ENCODE data around the gene GABRD.

Gene GABRD

DNA sequence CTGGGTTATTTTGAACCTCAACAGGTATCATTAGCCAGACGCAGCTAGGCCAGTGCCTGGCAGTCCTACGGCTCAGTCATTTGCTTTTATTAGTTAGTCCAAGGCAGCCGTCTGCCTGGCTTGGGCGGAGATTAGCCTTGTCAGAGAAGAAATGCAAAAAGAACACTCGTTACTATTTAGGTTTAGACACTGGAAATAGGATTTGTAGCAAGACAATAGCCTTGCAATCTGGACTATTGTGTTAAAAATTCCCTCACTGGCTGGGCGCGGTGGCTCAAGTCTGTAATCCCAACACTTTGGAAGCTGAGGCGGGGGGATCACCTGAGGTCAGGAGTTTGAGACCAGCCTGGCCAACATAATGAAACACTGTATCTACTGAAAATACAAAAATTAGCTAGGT lies 20.1 kb downstream of the GABRD start:
- DNase-seq, result no peak

DNA sequence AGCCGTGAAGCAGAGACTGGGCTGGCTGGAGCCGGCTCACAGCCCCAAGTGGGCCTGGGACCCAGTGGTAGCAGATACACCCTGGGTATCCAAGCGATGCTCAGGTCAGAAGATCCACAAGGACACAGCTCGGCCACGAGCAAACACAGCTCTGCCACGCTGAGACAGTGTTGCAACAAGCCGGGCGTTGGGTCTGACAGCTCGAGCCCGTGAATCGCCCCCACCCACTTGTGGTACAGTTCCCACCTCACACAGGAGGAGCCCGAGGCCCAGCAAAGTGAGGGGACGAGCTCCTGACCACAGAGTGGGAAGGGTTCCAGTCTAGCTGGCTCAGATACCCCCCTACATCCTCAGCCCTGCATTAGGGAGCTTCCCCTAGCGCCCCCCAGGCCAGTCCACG lies 22.2 kb downstream of the GABRD start:
- no peak for DNase-seq

DNA sequence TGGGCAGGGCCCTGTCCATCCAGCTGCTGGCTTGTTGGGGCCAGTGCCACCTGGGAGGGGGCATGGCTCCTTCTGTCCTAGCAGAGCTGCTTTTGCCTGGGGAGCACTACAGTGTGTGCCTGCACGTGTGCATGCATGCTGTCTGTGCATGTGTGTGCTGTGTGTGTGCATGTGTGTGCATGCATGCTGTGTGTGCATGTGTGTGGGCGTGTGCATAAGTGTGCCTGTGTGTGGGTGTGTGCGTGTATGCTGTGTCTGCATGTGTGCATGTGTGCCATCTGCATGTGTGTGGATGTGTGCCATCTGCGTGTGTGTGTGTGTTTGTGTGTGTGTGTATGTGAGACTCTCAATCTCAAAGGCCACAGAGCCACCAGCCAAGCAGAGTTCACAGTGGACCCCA lies 22.7 kb downstream of the GABRD start:
- DNase-seq, result no peak

DNA sequence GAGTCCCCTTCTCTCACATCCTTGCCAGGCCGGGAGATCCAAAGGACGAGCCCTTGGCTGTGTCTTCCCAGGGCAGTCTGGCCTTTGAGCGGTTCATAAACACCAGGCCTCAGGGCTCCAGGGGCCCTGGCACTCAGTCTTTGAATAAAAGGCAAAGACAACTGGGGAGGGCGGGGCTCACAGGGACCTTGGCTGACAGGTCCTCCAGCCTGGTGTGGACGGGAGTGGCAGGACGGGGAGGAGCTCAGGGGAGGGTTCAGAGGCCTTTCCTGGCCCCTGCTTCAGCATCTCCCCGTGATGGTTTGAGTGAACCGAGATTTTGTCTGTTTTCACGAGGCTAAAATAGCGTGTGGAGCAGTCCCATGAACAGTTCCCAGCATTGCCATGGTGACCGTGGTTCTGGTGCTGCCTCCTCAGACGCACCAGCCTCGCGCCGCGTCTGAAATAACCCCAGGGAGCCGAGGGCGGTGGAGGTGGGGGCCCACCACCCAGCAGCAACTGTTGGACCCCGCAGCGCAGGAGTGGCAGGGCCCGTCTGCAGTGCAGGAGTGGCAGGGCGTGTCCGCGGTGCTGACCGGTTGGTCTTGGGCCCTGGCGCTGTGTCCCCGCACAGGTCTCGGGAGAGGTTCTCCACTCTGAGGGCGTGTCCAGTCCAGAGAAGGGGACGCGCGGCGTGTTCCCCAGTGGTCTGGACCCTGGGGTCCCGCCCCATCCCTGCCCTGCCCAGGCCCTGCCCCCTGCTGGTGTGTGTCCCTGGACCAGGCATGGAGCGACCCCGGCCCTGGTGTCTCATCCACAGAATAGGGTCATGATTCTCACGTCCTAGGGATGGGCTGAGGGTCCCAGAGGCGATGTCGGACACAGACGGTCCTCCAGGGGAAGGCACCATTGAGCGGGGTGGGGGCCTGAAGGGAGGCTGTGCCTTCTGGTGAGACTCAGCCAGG lies 24.0 kb downstream of the GABRD start:
- DNase-seq, result no peak

DNA sequence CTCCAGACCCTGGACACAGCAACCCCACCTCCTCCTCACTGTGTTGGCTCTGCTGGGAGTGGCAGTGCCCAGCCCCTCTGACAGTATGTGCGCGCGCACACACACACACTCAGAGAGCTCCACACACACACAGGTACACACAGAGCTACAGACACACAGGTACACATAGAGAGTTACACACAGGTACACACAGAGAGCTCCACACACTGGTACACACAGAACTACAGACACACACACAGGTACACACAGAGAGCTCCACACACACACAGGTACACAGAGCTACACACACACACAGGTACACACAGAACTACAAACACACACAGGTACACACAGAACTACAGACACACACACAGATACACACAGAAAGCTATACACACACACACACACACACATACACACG lies 24.7 kb downstream of the GABRD start:
- DNase-seq, result no peak

DNA sequence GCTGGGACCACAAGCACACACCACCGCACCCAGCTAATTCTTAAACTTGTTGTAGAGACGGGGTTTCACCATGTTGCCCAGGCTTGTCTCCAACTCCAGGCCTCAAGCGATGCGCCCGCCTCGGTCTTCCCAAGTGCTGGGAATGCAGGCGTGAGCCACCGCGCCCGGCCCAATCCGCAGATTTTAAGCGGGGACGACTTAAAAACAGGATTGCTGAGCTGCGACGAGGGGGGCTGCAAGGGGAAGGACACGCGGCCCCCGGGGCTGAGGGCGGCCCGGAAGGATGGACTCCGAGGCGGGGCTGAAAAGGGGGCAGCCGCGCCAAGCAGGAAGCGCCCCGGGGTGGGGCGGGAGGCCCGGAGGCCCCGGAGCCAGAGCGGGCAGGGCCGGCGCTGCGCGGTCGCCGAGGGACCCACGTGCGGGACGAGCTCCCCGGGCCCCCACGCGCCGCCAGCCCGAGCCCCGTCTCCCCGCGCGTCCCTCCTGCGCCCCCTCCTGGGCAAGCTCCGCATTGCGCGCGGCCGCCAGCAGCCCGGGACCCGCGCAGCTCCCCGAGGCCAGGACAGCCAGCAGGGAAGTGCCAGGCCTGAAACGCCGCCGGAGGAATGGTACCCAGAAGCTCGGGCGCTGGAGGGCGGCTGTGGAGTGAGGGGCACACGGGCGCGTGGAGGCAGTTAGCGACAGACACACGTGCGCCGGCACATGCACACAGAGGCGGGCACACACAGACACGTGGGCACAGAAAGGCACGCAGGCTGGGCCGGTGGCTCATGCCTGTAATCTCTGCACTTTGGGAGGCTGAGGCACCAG lies 25.6 kb downstream of the GABRD start:
- peak; percentile 85 for DNase-seq

DNA sequence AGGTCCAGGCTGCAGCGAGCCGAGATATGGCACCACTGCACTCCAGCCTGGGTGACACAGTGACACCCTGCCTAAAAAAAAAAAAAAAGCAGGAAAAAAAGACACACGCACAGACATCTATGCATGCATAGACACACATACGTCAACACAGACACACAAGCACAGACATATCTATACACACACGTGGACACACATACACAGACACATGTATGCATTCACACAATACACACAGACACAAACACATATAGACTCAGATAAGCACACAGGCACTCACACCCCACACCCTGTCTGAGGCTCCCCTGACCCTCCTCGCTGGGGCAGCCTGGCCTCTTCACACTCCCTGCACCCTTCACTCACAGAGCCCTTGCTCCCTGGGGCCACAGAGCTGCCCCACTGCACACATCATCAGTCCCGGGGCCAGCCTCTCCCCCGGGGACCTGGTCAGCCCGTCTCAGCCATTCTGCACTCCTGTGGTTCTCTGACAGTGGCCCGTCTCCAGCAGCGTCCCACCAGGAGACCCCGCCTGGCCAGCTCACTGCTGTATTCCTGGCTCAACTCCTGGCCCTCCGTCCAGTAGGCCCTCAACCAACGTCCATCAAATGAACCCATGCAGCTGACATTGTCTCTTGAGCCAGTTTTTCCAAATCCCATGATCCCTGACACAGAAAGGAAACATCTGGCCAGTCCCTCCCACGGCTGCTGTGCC lies 26.5 kb downstream of the GABRD start:
- DNase-seq, result no peak

DNA sequence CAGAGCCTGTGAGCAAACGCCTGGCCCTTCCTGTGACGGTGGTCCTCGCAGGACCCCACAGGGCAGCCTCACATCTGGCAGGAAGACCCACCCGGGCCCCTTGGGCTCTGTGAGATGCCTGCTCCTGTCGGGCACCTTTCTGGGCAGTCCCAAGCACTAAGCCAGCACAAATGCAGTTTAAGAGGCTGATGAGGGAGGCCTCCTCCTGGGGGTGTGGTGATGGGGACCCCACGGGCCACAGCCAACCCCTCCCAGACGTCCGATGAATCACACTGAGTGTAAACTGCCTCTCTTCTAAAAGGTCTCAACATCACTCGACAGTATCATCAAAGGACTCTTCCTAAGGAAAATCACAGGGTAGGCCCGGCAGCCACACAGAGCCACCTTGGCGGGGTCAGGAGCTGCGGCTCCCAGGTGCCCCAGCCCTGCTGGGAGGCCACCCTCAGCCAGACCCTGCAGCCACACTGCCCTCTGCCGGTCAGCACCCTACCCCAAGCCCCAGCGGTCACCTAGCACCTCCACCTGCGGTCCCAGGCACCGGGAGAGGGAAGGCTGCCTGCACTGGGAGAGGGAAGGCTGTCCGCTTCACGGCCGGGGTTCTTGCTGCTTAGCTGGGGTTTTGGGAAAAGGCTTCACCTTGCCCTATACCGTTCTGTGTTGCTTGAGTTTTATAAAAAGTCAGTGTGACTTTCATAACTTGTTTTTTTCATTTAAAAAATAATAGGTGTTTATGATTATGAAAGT lies 27.2 kb downstream of the GABRD start:
- no peak for DNase-seq

DNA sequence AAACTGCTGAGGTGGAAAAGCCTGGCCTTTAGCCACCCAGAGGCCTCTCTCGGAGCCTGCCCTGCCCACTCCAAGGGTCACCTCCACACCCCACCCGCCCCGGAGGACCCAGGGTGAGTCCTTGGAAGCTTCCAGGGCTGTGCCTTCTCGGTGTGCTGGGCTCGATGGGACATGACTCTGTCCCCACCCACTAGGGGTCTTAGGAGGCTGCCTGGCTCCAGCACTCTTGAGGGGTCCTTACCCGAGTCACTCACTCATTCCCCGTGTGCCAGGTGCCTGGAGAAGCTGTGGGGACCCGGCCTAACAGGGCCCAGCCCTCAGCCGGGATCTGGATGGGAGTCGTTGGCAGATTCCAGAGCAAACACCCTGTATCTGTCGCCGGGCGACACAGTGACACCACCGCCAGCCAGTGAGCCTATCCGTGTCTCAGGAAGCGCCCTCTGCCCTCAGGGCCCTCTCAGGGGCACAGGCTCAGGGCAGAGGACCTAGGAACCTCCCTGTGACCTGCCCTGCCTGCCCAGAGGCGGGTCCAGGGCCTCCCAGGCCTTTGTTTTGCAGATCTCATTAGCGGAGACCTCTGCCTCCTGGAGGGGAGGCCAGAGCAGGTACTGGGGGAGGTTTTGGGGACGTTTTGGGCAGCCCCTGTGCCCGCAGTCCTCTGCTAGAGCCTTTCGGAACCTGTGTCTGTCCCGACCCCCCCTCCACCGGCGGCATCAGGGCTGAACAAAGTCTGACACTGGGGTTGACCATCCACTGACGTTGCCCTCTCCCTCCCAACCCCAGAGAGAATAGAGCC lies 28.0 kb downstream of the GABRD start:
- DNase-seq, result no peak

DNA sequence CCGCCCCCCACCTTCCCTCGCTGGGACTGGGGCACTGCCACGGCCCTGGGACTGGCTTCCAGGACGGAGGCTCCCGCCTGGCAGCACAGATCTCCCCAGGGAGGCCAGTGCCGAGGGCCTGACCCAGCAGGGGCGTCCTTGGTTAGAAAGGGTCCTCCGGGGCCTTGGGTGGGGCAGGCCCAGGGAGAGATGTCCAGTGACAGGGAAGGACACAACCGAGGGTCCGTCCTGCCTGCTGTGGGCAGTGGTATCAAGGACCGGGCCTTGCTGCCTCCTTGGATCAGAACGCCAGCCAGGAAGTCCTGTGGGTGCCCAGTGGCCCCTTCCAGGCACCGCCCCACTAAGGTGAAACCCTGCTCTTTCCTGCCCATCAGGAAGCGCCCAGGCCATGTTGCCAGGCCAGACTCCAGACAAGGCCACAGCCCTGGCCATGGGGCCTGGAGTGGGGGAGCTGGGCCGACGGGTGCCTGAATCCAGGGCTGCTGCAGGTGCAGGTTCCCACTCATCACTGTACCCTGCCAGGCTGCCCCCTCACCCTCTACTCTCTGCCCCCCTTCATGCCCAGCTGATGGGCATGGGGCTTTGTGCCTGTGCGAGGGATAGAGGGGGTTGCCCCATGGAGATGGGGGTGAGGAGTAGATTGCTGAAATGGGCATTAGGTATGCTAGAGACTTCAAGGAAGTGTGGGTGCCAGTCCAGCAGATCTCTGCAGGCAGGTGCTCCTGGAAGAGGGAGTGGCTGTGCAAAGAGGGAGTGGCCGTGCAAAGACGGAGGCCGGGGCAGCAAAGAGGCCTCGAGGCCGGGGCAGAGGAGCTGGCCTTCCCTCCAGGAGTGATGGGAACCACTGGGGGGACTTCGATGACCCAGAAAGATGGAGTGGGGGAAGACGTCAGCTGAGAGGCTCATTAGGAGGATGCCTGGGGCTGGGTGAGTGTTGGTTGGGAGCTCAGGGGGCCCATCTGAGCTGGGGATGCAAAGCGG lies 28.9 kb downstream of the GABRD start:
- no peak for DNase-seq

DNA sequence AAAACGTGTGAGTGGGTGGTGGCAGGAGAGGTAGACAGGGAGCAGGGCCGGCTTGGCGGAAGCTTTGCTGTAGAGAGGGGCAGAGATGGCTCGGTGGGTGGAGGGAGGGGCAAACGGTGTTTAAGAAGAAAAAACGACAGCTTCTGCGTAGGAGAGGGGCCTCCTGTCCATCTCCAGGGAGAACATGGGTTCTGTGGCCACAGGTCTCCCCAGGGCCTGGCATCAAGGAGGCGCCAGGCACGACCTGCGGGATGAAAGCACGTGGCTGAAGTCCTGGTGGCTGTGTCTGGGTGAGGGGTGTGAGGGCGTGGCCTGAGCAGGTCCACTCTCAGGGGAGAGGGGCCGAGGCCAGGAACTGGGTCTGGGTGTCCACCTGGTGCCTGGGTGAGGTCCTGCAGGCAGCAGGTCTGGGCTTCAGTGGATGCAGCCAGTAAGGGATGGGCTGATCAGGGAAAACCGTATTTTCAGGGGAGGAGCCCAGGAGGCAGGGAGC lies 30.1 kb downstream of the GABRD start:
- DNase-seq, result no peak

DNA sequence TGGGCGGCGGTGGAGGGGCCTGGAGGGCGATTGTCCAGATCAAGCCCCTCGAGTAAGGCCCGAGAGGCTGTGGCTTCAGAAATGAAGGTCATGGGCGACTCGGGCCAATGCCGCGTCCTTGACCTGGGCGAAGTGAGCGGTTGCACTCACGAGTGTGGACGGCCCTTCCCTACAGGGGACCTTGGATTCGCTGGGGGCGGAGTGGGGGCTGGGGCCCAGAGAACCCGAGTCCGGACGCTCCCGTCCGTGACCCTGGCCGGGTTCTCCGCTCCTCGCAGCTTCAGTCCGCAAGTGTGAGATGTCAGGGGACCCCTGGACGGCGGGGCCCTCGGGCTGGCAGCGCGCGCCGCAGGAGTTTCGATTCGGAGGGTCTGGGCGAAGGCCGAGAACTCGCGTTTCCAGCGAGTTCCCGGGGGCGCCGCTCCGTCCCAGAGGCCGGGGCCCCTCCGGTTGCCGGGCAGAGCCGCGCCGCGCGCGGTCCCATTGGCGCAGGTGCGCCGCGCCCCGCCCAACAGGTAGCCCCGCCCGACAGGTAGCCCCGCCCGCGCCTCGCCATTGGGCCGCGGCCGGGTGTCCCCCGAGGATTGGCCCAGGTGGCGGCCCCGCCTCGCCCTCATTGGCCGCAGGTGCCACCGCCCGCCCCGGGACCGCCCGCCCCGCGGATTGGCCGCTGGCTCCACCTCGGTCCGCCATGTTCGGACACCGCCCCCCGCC lies 30.7 kb downstream of the GABRD start, which contains the start of gene PRKCZ:
Gene PRKCZ, plus strand, starts transcription at position 694 of the 714 bp plus-strand sequence. CDS start 220 bp downstream, outside the sequence.
- peak; percentile 97 for DNase-seq

DNA sequence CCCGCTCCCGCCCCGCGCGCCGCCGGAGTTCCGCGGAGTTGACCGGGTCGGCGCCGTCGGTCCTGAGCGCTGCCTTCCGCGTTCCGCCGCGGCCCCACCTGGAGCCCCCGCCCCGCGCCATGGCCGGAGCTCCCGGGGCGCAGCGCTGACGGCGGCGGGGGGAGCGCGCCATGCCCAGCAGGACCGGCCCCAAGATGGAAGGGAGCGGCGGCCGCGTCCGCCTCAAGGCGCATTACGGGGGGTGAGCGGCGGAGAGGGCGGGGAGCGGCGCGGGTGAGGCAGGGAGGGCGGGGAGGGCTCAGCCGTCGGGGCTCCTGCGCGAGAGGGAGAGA lies 31.3 kb downstream of the GABRD start:
- peak; percentile 52 for DNase-seq

DNA sequence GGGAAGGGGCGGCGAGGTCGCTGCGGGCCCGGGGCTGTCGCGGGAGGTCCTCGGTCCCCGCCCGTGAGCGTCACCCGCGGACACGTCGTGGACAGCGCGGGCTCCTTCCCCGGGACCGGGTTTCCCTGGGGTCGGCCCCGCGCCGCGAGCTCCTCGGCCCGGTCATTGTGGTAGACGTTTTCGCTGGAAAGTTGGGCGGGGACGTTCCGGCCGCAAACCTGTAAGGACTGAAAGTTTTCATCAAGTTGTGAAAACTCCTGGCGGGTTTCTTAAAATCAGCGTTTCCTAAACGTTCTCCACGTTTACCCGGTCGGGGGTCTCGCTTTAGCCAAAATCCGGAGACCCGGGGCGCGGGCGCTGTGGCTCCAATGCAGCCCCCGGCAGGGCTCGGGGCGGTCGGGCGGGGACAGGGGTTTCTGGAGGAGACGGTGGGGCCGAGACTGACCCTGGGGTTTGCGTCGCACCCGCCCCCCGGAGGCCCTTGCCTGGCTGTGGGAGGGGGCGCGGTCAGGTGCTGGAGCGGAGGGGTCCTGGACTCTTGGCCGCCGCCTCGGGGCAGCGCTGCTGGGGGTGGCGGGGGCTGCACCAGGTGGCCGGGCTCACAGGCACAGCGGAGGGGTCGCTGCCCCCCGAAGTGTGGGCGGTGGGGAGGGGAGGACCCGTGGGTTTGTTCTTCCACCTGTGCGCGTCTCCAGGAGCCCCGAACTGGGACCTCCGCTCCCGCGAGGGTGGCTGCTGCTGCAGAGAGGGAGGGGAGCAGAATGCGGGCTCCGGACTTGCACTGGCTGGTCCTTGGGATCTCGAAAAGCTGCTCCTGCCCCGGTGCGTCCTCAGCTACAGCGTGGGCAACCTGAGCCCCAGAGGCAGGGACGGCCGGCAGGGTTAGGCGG lies 31.9 kb downstream of the GABRD start:
- DNase-seq, result no peak

DNA sequence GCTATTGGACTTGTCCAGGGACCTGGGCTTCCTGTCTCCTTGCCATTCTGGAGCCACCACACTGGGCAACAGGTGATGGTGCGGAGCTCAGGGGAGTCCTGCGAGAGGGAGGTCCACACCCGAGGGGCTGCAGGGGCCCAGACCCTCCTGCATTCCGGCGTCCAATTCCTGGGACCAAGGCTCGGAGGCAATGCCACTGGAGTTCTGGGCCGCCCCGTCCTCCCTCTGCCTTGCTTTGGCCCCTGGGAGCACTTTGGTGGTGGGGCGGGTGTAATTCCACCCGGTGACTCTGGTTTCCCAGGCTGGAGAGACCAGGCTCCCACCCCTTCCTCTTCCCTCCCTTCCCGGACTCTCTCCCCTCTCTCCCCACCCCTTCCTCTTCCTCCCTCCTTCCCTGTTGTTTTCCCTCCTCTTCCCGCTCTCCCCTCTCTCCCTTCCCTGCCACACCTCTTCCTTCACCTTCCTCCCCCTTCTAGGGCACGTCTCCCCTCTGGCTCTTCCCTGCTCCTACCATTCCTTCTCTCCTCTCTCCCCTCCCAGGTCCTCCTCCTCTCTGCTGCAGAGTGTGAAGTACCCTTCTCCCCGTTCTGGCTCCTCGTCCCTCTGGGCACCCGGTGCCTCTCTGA lies 33.0 kb downstream of the GABRD start:
- DNase-seq, result no peak

DNA sequence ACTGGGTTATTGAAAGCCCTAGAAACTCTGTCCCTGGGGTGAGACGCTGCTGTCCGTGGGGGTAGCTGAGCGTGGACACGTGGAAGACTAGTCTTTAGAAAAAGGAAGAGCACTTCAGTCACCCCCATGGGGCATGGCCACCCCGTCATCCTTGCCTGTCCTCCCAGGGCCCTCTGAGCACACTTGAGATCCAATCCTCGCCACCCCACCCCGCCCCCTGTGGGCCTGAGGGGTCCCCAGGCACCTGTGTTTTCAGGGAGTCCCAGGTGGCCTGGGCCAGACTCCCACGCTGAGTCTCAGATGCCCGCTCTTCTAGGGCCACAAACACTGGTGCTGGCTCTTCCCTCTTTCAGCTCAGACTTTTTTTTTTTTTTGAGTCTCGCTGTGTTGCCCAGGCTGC lies 33.6 kb downstream of the GABRD start:
- no peak for DNase-seq

DNA sequence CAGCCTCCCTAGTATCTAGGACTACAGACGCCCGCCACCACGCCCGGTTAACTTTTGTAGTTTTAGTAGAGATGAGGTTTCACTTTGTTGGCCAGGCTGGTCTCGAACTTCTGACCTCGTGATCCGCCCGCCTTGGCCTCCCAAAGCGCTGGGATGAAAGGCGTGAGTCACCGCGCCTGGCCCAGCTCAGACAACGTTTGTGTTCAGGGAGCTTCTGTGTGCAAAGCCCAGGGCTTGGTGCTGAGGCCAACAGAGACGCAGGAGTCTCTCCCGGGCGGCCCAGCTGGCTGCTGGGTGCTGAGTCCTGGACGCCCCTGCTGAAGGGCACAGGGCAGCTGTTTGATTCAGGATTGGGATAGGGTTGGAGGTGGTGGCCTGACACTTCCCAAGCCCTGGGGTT lies 34.1 kb downstream of the GABRD start:
- DNase-seq, result no peak

DNA sequence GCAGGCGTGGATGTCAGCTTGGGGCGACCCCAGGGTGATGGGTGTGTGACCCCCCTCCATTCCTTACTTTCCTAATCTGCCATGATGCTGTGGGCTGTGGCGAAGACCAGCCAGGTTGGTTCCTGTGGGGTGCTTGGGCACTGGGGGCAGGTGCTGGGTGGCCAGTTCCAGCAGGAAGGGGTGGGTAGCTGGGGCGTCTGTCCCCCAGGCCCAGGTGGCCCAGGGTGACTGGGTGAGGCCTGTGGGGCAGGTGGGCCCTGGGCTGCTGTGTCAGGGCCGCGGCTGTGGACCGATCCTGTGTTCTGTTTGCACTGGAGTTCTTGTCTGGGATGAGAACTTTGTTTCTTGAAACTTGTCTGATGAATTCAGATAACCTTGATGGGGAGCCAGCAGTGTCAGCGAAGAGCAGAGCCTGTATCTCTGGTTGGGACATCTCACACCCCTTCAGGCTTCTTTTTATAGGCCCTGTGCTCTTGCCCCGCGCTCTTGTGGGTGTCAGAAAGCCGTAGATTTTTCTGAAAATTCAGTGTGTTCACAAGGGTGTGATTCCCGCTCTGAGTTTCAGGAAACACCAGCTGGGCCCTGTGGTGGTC lies 34.7 kb downstream of the GABRD start:
- no peak for DNase-seq
